Esophagus muscularis mucosa (tissue), 4 donors: ENCODE measurements around the gene ACVR1. TPM values are rescaled to one million over a fixed set of nuclear protein-coding genes. Genes with fewer than 3 reads are reported as not detected.

Experiments used
- DNase-seq: peaks from one replicate; pipeline ENCODE4 v3.0.0-alpha.2; 2017; ENCODE audit errors: extremely low spot score
- H3K27ac ChIP-seq, 4 donors: fragments of 200-600 bp; sonication (generic); replicated peaks in 1 of 4; 1 replicate in 3 of 4; 2 replicates in 1 of 4; pipeline ENCODE4 v1.5.1; 2016 to 2019; ENCODE audit warnings: mild to moderate bottlenecking in 1 of 4
- H3K27me3 ChIP-seq, 4 donors: fragments of 200-600 bp; sonication (generic); one replicate each; pipeline versions ENCODE4 v1.5.1 to v1.6.0; 2016 to 2019
- H3K36me3 ChIP-seq, 4 donors: fragments of 200-600 bp; sonication (generic); one replicate each; pipeline ENCODE4 v1.5.1; 2016 to 2019
- H3K4me1 ChIP-seq, 4 donors: fragments of 200-600 bp; sonication (generic); one replicate each; pipeline ENCODE4 v1.5.1; 2016 to 2019
- H3K4me3 ChIP-seq, 4 donors: fragments of 200-600 bp; sonication (generic); 1 replicate in 2 of 4; 2 replicates in 2 of 4; pipeline ENCODE4 v1.5.1; 2016 to 2019; ENCODE audit warnings: mild to moderate bottlenecking in 4 of 4, moderate library complexity in 1 of 4
- H3K9me3 ChIP-seq, 4 donors: fragments of 200-600 bp; sonication (generic); 1 replicate in 3 of 4; 2 replicates in 1 of 4; pipeline ENCODE4 v1.5.1; 2016 to 2019
- CTCF ChIP-seq, 3 experiments: fragments of 200-600 bp in 2 of 3; fragments of 450-650 bp in 1 of 3; sonication (generic) in 2 of 3; IDR thresholded peaks; one replicate each; pipeline ENCODE4 v1.5.1; 2017 to 2019; ENCODE audit warnings: antibody characterized with exemption in 3 of 3, mild to moderate bottlenecking in 2 of 3, moderate library complexity in 1 of 3
- EP300 ChIP-seq: sonication (generic); formaldehyde crosslinking; IDR thresholded peaks from one replicate; pipeline ENCODE4 v1.6.1; 2017; ENCODE audit warnings: antibody characterized with exemption
- POLR2A ChIP-seq: fragments of 450-650 bp; IDR thresholded peaks from one replicate; pipeline ENCODE4 v1.6.1; 2017; ENCODE audit warnings: antibody characterized with exemption, moderate library complexity, mild to moderate bottlenecking, low read depth
- POLR2AphosphoS5 ChIP-seq, 2 donors: sonication (generic); formaldehyde crosslinking; IDR thresholded peaks; one replicate each; pipeline ENCODE4 v1.6.1; 2017; ENCODE audit warnings: antibody characterized with exemption in 2 of 2
- WGBS: methylation state at CpG from one replicate; pipeline ENCODE4 v1.1.5; 2018; 5-methylcytosine and 5-hydroxymethylcytosine counted together
- intact Hi-C: fragments of 100-400 bp; cut with DNase I; formaldehyde crosslinking; loops from one replicate; pipeline ENCODE4 v1.15.1; 2023
- total RNA-seq, 4 donors: library from RNA; depleted of rRNA; stranded (reverse); fragments of >200 nt; gene quantifications; one replicate each; pipeline versions ENCODE4 v1.1.0 to v1.2.1, GENCODE V29; 2016

Gene ACVR1
- total RNA-seq, 4 donors from 2014 or later, result 25.2 to 39.1 (median 32.3) TPM

DNA sequence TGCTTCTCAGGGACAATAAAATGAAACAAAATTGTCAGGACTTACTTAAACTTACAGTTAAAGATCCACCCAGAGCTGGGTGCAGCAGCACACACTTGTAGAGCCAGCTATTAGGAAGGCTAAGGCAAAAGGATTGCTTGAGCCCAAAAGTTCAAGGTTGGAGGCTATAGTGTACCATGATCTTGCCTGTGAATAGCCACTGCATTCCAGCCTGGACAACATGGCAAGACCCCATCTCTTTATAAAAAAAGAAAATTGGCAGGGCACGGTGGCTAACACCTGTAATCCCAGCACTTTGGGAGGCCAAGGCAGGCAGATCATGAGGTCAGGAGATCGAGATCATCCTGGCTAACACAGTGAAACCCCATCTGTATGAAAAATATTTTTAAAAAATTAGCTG lies 34.6 kb downstream of the ACVR1 start:
- 94% methylated on average over 2 of the region's 2 CpGs for WGBS
- TF ChIP-seq EP300 (no peak), CTCF (IDR thresholded peaks at IDR 0.05) (no peak), POLR2AphosphoS5 (IDR thresholded peaks at IDR 0.05) (no peak), POLR2A (no peak)
- H3K36me3 ChIP-seq, result no peaks in the 10 kb centered on the region
- intact Hi-C loops, result no loop called here
- H3K27ac ChIP-seq, result peak overlapping the region in 1 of 4 donors; percentile 14
- peaks cover 65 to 79% (median 67%) of the 10 kb centered on the region in 4 donors for H3K4me1 ChIP-seq
- H3K27me3 ChIP-seq, result no peaks in the 10 kb centered on the region
- no peak overlapping the region for H3K4me3 ChIP-seq
- H3K9me3 ChIP-seq, result no peaks in the 10 kb centered on the region
- no peak for DNase-seq

GRCh38 chr2:157840568-157841156 lies 35.5 kb downstream of the ACVR1 start:
- H3K27me3 ChIP-seq, result no peaks in the 10 kb centered on the region
- 32% methylated on average over 10 of the region's 10 CpGs for WGBS
- H3K36me3 ChIP-seq, result no peaks in the 10 kb centered on the region
- no peak overlapping the region for H3K4me3 ChIP-seq
- H3K27ac ChIP-seq, result peak overlapping the region in 2 of 4 donors; percentile 14 to 26
- no peaks in the 10 kb centered on the region for H3K9me3 ChIP-seq
- peaks cover 65 to 79% (median 67%) of the 10 kb centered on the region in 4 donors for H3K4me1 ChIP-seq
- DNase-seq, result no peak
- TF ChIP-seq EP300 (no peak), POLR2AphosphoS5 (IDR thresholded peaks at IDR 0.05) (no peak), CTCF (IDR thresholded peaks at IDR 0.05) (no peak), POLR2A (no peak)
- intact Hi-C loops, result no loop called here

GRCh38 chr2:157839822-157840221 lies 36.3 kb downstream of the ACVR1 start:
- Histone ChIP-seq H3K9me3 (no peaks in the 10 kb centered on the region), H3K4me1 (peaks cover 65 to 75% (median 67%) of the 10 kb centered on the region in 4 donors), H3K27me3 (no peaks in the 10 kb centered on the region), H3K27ac (no peak overlapping the region), H3K36me3 (no peaks in the 10 kb centered on the region), H3K4me3 (no peak overlapping the region)
- TF ChIP-seq CTCF (IDR thresholded peaks at IDR 0.05) (no peak), POLR2A (no peak), POLR2AphosphoS5 (IDR thresholded peaks at IDR 0.05) (no peak), EP300 (no peak)
- whole genome bisulfite sequencing, result 82% methylated on average over 2 of the region's 2 CpGs
- DNase-seq, result no peak
- intact Hi-C loops, result loop anchor here (5.0 kb wide), 1 partner anchor 32 kb away; no protein-coding TSS in a partner anchor

- Histone ChIP-seq H3K4me1 (peaks cover 65 to 72% (median 67%) of the 10 kb centered on the region in 4 donors), H3K4me3 (no peak overlapping the region), H3K27ac (peak overlapping the region in 3 of 4 donors; percentile 62 to 67 (median 66)), H3K27me3 (no peaks in the 10 kb centered on the region), H3K36me3 (no peaks in the 10 kb centered on the region), H3K9me3 (no peaks in the 10 kb centered on the region)
- no peak for TF ChIP-seq EP300
- intact Hi-C loops, result loop anchor here (5.0 kb wide), 1 partner anchor 33 kb away; no protein-coding TSS in a partner anchor
- 59% methylated on average over 5 of the region's 5 CpGs for WGBS
- no peak for DNase-seq
Observed at GRCh38 chr2:157839162-157839801, 36.8 kb downstream of the ACVR1 start.

- Histone ChIP-seq H3K27me3 (no peaks in the 10 kb centered on the region), H3K36me3 (no peaks in the 10 kb centered on the region), H3K4me1 (peaks cover 59 to 65% (median 63%) of the 10 kb centered on the region in 4 donors), H3K4me3 (peak overlapping the region; percentile 33 to 47 (median 46)), H3K27ac (peak overlapping the region; percentile 62 to 67 (median 66)), H3K9me3 (no peaks in the 10 kb centered on the region)
- TF ChIP-seq CTCF (IDR thresholded peaks at IDR 0.05) (no peak), EP300 (no peak), POLR2AphosphoS5 (IDR thresholded peaks at IDR 0.05) (peak in 1 of 2 donors; percentile 21)
- WGBS, result 38% methylated on average over 4 of the region's 4 CpGs
- DNase-seq, result peak; percentile 86
- intact Hi-C loops, result loop anchor here (5.0 kb wide), 1 partner anchor 34 kb away; no protein-coding TSS in a partner anchor
Observed at GRCh38 chr2:157838442-157839161, 37.5 kb downstream of the ACVR1 start.
